K562 (cell line): Measurements from ENCODE around the gene CTDSPL. TPM values are rescaled to one million over a fixed set of nuclear protein-coding genes. Genes with fewer than 3 reads are reported as not detected.

ENCODE experiments used
- ARID3B ChIP-seq: fragments of 250-450 bp; sonication (Bioruptor Pico); IDR thresholded peaks from 2 replicates; pipeline ENCODE4 v1.4.0; 2020; ENCODE audit warnings: borderline replicate concordance
- ASH1L ChIP-seq: fragments of 450-650 bp; IDR thresholded peaks from 2 replicates; pipeline ENCODE4 v1.6.1; 2018; ENCODE audit warnings: borderline replicate concordance, mild to moderate bottlenecking, low read depth; ENCODE audit not compliant: partially characterized antibody
- CTCFL ChIP-seq: IDR thresholded peaks from 2 replicates; pipeline ENCODE4 v1.6.1; 2011; ENCODE audit warnings: borderline replicate concordance, low read depth, mild to moderate bottlenecking, moderate library complexity, low read length; ENCODE audit not compliant: insufficient read depth, poor library complexity, severe bottlenecking
- HMG20B ChIP-seq: fragments of 250-450 bp; sonication (Bioruptor Pico); IDR thresholded peaks from 2 replicates; pipeline ENCODE4 v1.5.0; 2021; ENCODE audit warnings: mild to moderate bottlenecking
- LEF1 ChIP-seq: fragments of 450-650 bp; IDR thresholded peaks from 2 replicates; pipeline ENCODE4 v1.6.1; 2016; ENCODE audit warnings: mild to moderate bottlenecking
- MCM2 ChIP-seq: fragments of 450-650 bp; IDR thresholded peaks from 2 replicates; pipeline ENCODE4 v1.6.1; 2017; ENCODE audit warnings: low read depth, mild to moderate bottlenecking
- MNT ChIP-seq, 2 experiments: fragments of 450-650 bp; conservative IDR thresholded peaks; 2 replicates each; pipeline ENCODE4 v1.6.1; 2017; ENCODE audit warnings: mild to moderate bottlenecking in 2 of 2, moderate library complexity in 2 of 2
- MTF1 ChIP-seq: fragments of 250-450 bp; sonication (Bioruptor Pico); IDR thresholded peaks from 2 replicates; pipeline ENCODE4 v1.9.0; 2021; ENCODE audit warnings: moderate library complexity, mild to moderate bottlenecking, inconsistent platforms, borderline replicate concordance
- NCOR1 ChIP-seq: fragments of 450-650 bp; IDR thresholded peaks from 2 replicates; pipeline ENCODE4 v1.6.1; 2016; ENCODE audit warnings: mild to moderate bottlenecking, moderate library complexity
- NR1H2 ChIP-seq: sonication (generic); formaldehyde crosslinking; IDR thresholded peaks from 2 replicates; pipeline ENCODE4 v1.4.0; 2020; ENCODE audit warnings: mild to moderate bottlenecking, missing genetic modification reagents
- POLR2AphosphoS2 ChIP-seq: IDR thresholded peaks from 2 replicates; pipeline ENCODE4 v1.6.1; 2012; ENCODE audit warnings: low read length, improper control_type of control experiment
- POU5F1 ChIP-seq: fragments of 150-350 bp; IDR thresholded peaks from 2 replicates; pipeline ENCODE4 v1.6.1; 2014; ENCODE audit warnings: borderline replicate concordance, low read length, low read depth, mild to moderate bottlenecking; ENCODE audit not compliant: partially characterized antibody
- PTRF ChIP-seq: fragments of 450-650 bp; IDR thresholded peaks from 2 replicates; pipeline ENCODE4 v1.6.1; 2016; ENCODE audit warnings: mild to moderate bottlenecking, missing genetic modification characterization, missing compliant biosample characterization
- SIN3B ChIP-seq: fragments of 450-650 bp; IDR thresholded peaks from 2 replicates; pipeline ENCODE4 v1.6.1; 2017; ENCODE audit warnings: low read depth, mild to moderate bottlenecking, moderate library complexity
- SLC30A9 ChIP-seq: fragments of 250-450 bp; sonication (Bioruptor Pico); IDR thresholded peaks from 2 replicates; pipeline ENCODE4 v1.8.0; 2022; ENCODE audit warnings: mild to moderate bottlenecking, moderate library complexity
- TCF15 ChIP-seq: fragments of 250-450 bp; sonication (Bioruptor Pico); IDR thresholded peaks from 2 replicates; pipeline ENCODE4 v1.8.0; 2022; ENCODE audit warnings: moderate library complexity, mild to moderate bottlenecking, inconsistent platforms
- TRIM28 ChIP-seq: fragments of 450-650 bp; IDR thresholded peaks from 2 replicates; pipeline ENCODE4 v1.6.1; 2017
- ZNF124 ChIP-seq: sonication (generic); formaldehyde crosslinking; IDR thresholded peaks from 2 replicates; pipeline ENCODE4 v1.8.1; 2022; ENCODE audit warnings: missing genetic modification reagents
- ZNF398 ChIP-seq: fragments of 250-450 bp; sonication (Bioruptor Pico); IDR thresholded peaks from 2 replicates; pipeline ENCODE4 v1.8.0; 2021; ENCODE audit warnings: moderate library complexity, mild to moderate bottlenecking, inconsistent platforms
- ZNF41 ChIP-seq: fragments of 250-450 bp; sonication (Bioruptor Pico); conservative IDR thresholded peaks from 2 replicates; pipeline ENCODE4 v1.4.0; 2020; ENCODE audit warnings: mild to moderate bottlenecking
- ZNF668 ChIP-seq: fragments of 250-450 bp; sonication (Bioruptor Pico); IDR thresholded peaks from 2 replicates; pipeline ENCODE4 v1.8.0; 2022; ENCODE audit warnings: mild to moderate bottlenecking, inconsistent platforms
- polyA plus RNA-seq, 8 experiments: library from polyadenylated mRNA; depleted of rRNA in 4 of 8; stranded (reverse) in 5 of 8; unstranded in 3 of 8; fragments of >200 nt; fragmentation: Nextera tagmentation in 2 of 8; fragmentation: Illumina TruSeq in 1 of 8; extraction: Ambion mirVana in 2 of 8; extraction: Trizol in 1 of 8; gene quantifications; 2 replicates each; pipeline versions ENCODE4 v1.2.1 to v1.2.3, GENCODE V29; 2011 to 2014; ENCODE audit warnings: inconsistent platforms in 1 of 8, missing spikeins in 1 of 8
- total RNA-seq, 7 experiments: library from RNA; depleted of rRNA in 6 of 7; stranded (reverse); fragments of >200 nt in 6 of 7; fragmentation: Illumina TruSeq in 2 of 7; extraction: Trizol in 2 of 7; gene quantifications; 2 replicates each; pipeline versions ENCODE4 v1.2.1 to v1.2.3, GENCODE V29; 2011 to 2021; ENCODE audit warnings: low replicate concordance in 1 of 7

Gene CTDSPL
- total and polyA plus RNA-seq, 9 of the 15 experiments (the other 6 are each of a cell fraction or from before 2014, with no cell fraction given) = 5.1 to 19.3 (median 11.3) TPM

- TF ChIP-seq TCF15 (no peak), SIN3B (no peak), HMG20B (CRISPR knock-in tag) (no peak), NCOR1 (no peak), ARID3B (CRISPR knock-in tag) (no peak), POU5F1 (no peak), MTF1 (CRISPR knock-in tag) (no peak), MNT (conservative IDR thresholded peaks at IDR 0.05) (no peak), POLR2AphosphoS2 (no peak), ASH1L (no peak), NR1H2 (CRISPR knock-in tag) (no peak), ZNF124 (CRISPR knock-in tag) (no peak), ZNF398 (CRISPR knock-in tag) (no peak), CTCFL (no peak), PTRF (tag) (no peak), SLC30A9 (CRISPR knock-in tag) (no peak), ZNF668 (CRISPR knock-in tag) (no peak), ZNF41 (CRISPR knock-in tag) (0 out of 2 replicates have a peak, but pooled peaks have one; percentile 37), TRIM28 (peak; percentile 39; the same call in 1 of the 2 replicates), LEF1 (peak; percentile 100), MCM2 (no peak)
These were observed 125.0 kb downstream of the CTDSPL start (continued) for GRCh38 chr3:37986479-37987314.
